Right ventricle myocardium superior (tissue), 1 donor: ENCODE results near the gene CDC42BPA. TPM values are rescaled to one million over a fixed set of nuclear protein-coding genes. Genes with fewer than 3 reads are reported as not detected.

Experiments
- total RNA-seq: library from RNA; stranded (reverse); fragmentation: NEBNext Ultra II Directional; extraction: Animal tissue kit (Norgen Biotek cat#: 25700); gene quantifications from one replicate; pipeline ENCODE4 v1.2.1, GENCODE V29; 2021
- donor health status: DM: no; HTN: yes; CAD: no; lungs with severe emphysema.

CDC42BPA gene
- total RNA-seq, 1 donor from 2014 or later: 40.5 TPM

Other genes starting within 250 kb of the CDC42BPA start
- 2.4 TPM for gene ZNF678, start 245.1 kb upstream of the CDC42BPA start, total RNA-seq